ENCODE data around the gene STAMBPL1. TPM values are rescaled to one million over a fixed set of nuclear protein-coding genes. Genes with fewer than 3 reads are reported as not detected.

STAMBPL1 gene
- polyA plus RNA-seq, 1 of the 3 experiments (the other 2 are of a cell fraction) = 25.1 TPM

GRCh38 chr10:88926566-88927415 lies 46.7 kb downstream of the STAMBPL1 start:
- Histone ChIP-seq H3F3A (replicated peaks; ENCODE audit: insufficient read depth) (no peaks in the 10 kb centered on the region), H3K4me2 (no peak overlapping the region), H3K79me2 (ENCODE audit: insufficient read depth) (no peaks in the 10 kb centered on the region), H3K36me3 (replicated peaks in 1 of 2; ENCODE audit: control insufficient read depth in 1 of 2, insufficient read depth in 2 of 2, low read length in 1 of 2) (peaks cover 17 to 18% of the 10 kb centered on the region in 2 experiments), H3K9me2 (no peaks in the 10 kb centered on the region), H2AFZ (ENCODE audit: low read depth) (no peak overlapping the region), H3K27ac (ENCODE audit: low read depth in 2 of 2, low read length in 1 of 2) (peak overlapping the region; percentile 54 to 82; a peak in 3 of 4 replicates), H3K4me1 (ENCODE audit: control insufficient read depth in 1 of 2, insufficient read depth in 2 of 2, low read depth in 1 of 2, low read length in 1 of 2) (peaks cover 3 to 12% of the 10 kb centered on the region in 2 experiments; a peak in 3 of 4 replicates), H4K20me1 (ENCODE audit: insufficient read depth) (no peaks in the 10 kb centered on the region), H3K9ac (no peak overlapping the region), H3K4me3 (ENCODE audit: low read depth in 2 of 2, low read length in 1 of 2) (no peak overlapping the region), H3K27me3 (ENCODE audit: insufficient read depth) (no peaks in the 10 kb centered on the region), H3K9me3 (no peaks in the 10 kb centered on the region)
- ChIA-PET POLR2A (no interaction called here), CTCF (interaction anchor here (0.8 to 11.1 kb wide), 5 partner anchors 20 to 362 kb away, joined by 3 to 425 read pairs (median 3); no protein-coding TSS in a partner anchor)
- DNase-seq = no peak
- WGBS (ENCODE audit: low lambda C conversion rate) = 79% methylated on average over 6 of the region's 6 CpGs
- TF ChIP-seq NFIC (IDR thresholded peaks at IDR 0.05; ENCODE audit: borderline replicate concordance) (peak; percentile 40; the same call in 1 of the 2 replicates), TCF12 (IDR thresholded peaks at IDR 0.05) (peak; percentile 91), MAX (IDR thresholded peaks at IDR 0.05; ENCODE audit: low read depth) (0 out of 2 replicates have a peak, but pooled peaks have one; percentile 33), POLR2AphosphoS5 (IDR thresholded peaks at IDR 0.05; ENCODE audit: low read depth, low read length) (peak; percentile 53; the same call in 1 of the 2 replicates), FOSL2 (IDR thresholded peaks at IDR 0.05; ENCODE audit: borderline replicate concordance, low read depth) (no peak), TEAD4 (IDR thresholded peaks at IDR 0.05; ENCODE audit: borderline replicate concordance, insufficient read depth) (no peak), EP300 (IDR thresholded peaks at IDR 0.05; ENCODE audit: borderline replicate concordance in 1 of 2, low read depth in 1 of 2, low read length in 1 of 2) (peak in 1 of 2 experiments; percentile 35; a peak in 1 of 4 replicates), RXRA (IDR thresholded peaks at IDR 0.05; ENCODE audit: borderline replicate concordance, low read depth) (0 out of 2 replicates have a peak, but pooled peaks have one; percentile 28), PBX3 (IDR thresholded peaks at IDR 0.05) (peak; percentile 55; the same call in 1 of the 2 replicates)

- 97% methylated on average over 2 of the region's 2 CpGs for WGBS (ENCODE audit: low lambda C conversion rate)
- Histone ChIP-seq H3K27me3 (ENCODE audit: insufficient read depth) (no peaks in the 10 kb centered on the region), H3K79me2 (ENCODE audit: insufficient read depth) (no peaks in the 10 kb centered on the region), H3F3A (replicated peaks; ENCODE audit: insufficient read depth) (no peaks in the 10 kb centered on the region), H3K27ac (ENCODE audit: low read depth in 2 of 2, low read length in 1 of 2) (peak overlapping the region; percentile 54 to 72; a peak in 2 of 4 replicates), H4K20me1 (ENCODE audit: insufficient read depth) (no peaks in the 10 kb centered on the region), H2AFZ (ENCODE audit: low read depth) (no peak overlapping the region), H3K9me3 (no peaks in the 10 kb centered on the region), H3K36me3 (replicated peaks in 1 of 2; ENCODE audit: control insufficient read depth in 1 of 2, insufficient read depth in 2 of 2, low read length in 1 of 2) (peaks cover 12 to 17% of the 10 kb centered on the region in 2 experiments), H3K4me3 (ENCODE audit: low read depth in 2 of 2, low read length in 1 of 2) (no peak overlapping the region), H3K9ac (no peak overlapping the region), H3K9me2 (no peaks in the 10 kb centered on the region), H3K4me1 (ENCODE audit: control insufficient read depth in 1 of 2, insufficient read depth in 2 of 2, low read depth in 1 of 2, low read length in 1 of 2) (peaks cover under 1 to 12% of the 10 kb centered on the region in 2 experiments; a peak in 3 of 4 replicates), H3K4me2 (no peak overlapping the region)
- POLR2A ChIA-PET = no interaction called here
- CTCF ChIA-PET = interaction anchor here (0.8 to 11.1 kb wide), 4 partner anchors 21 to 363 kb away, joined by 3 to 425 read pairs (median 3); no protein-coding TSS in a partner anchor
- no peak for TF ChIP-seq REST (IDR thresholded peaks at IDR 0.05; ENCODE audit: low read depth, low read length)
- no peak for TF ChIP-seq TCF12 (IDR thresholded peaks at IDR 0.05)
- no peak for TF ChIP-seq CHD2 (IDR thresholded peaks at IDR 0.05; ENCODE audit: low read length, partially characterized antibody)
- TF ChIP-seq FOSL2 (IDR thresholded peaks at IDR 0.05; ENCODE audit: borderline replicate concordance, low read depth) = no peak
- TF ChIP-seq NRF1 (IDR thresholded peaks at IDR 0.05; ENCODE audit: low read depth, low read length) = no peak
- TF ChIP-seq JUND (IDR thresholded peaks at IDR 0.05) = no peak
- TF ChIP-seq EP300 (IDR thresholded peaks at IDR 0.05; ENCODE audit: borderline replicate concordance in 1 of 2, low read depth in 1 of 2, low read length in 1 of 2) = no peak
- no peak for TF ChIP-seq RCOR1 (IDR thresholded peaks at IDR 0.05; ENCODE audit: low read length)
- no peak for TF ChIP-seq NFIC (IDR thresholded peaks at IDR 0.05; ENCODE audit: borderline replicate concordance)
- TF ChIP-seq TAF1 (IDR thresholded peaks at IDR 0.05; ENCODE audit: borderline replicate concordance, low read depth, low read length) = no peak
- no peak for TF ChIP-seq USF2 (IDR thresholded peaks at IDR 0.05; ENCODE audit: borderline replicate concordance, low read depth, low read length)
- no peak for TF ChIP-seq FOXJ3 (CRISPR knock-in tag; IDR thresholded peaks at IDR 0.05)
- TF ChIP-seq PBX3 (IDR thresholded peaks at IDR 0.05) = no peak
- no peak for TF ChIP-seq RAD21 (IDR thresholded peaks at IDR 0.05; ENCODE audit: low read length)
- no peak for TF ChIP-seq MEF2A (IDR thresholded peaks at IDR 0.05; ENCODE audit: borderline replicate concordance, low read depth)
- no peak for DNase-seq
Measured at GRCh38 chr10:88927416-88927690, 47.3 kb downstream of the STAMBPL1 start.

All from SK-N-SH (cell line).